Measurements from ENCODE around the gene GALR2. TPM values are rescaled to one million over a fixed set of nuclear protein-coding genes. Genes with fewer than 3 reads are reported as not detected.
"Not testable (repeated sequence)": the region's sequence is repeated elsewhere in the genome, so short reads cannot be mapped to it uniquely, and the experiment has no call there.

GALR2 gene, protein sequence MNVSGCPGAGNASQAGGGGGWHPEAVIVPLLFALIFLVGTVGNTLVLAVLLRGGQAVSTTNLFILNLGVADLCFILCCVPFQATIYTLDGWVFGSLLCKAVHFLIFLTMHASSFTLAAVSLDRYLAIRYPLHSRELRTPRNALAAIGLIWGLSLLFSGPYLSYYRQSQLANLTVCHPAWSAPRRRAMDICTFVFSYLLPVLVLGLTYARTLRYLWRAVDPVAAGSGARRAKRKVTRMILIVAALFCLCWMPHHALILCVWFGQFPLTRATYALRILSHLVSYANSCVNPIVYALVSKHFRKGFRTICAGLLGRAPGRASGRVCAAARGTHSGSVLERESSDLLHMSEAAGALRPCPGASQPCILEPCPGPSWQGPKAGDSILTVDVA
- not detected in 2 replicates for total RNA-seq (2014; rRNA removed; shearing (Covaris generic); ENCODE audit: low replicate concordance)

DNA sequence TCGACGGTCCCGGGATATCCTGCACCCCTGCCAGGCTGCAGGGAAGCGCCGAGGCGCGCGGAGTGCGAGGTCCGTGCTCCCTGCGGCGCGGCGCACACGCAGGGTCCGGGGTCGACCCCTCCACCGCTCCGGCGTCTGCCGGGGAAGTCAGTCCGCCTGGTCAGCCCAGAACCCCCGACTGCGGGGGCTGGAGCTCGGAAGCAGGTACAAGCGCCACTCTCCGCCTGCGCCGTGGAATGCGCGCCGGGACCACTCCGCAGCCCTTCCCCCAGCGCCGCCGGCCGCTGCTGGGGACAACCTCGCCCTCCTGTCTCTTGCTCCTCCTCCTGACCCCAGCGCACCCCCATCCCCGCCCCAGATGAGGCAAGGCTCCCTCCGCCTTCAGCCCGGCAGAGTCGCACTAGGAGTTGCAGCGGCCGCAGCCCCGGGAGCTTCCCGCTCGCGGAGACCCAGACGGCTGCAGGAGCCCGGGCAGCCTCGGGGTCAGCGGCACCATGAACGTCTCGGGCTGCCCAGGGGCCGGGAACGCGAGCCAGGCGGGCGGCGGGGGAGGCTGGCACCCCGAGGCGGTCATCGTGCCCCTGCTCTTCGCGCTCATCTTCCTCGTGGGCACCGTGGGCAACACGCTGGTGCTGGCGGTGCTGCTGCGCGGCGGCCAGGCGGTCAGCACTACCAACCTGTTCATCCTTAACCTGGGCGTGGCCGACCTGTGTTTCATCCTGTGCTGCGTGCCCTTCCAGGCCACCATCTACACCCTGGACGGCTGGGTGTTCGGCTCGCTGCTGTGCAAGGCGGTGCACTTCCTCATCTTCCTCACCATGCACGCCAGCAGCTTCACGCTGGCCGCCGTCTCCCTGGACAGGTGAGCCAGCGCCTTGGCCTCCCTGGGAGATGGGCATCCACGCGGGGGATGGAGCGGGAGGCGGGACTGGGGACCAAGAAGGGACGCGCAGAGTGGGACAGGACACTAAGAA lies at the start of gene GALR2:
Gene GALR2, plus strand, starts transcription at position 392 of the 974 bp plus-strand sequence. Its CDS starts 103 bp downstream, at position 495.
- H3K27me3 ChIP-seq: peaks cover 62% of the 10 kb centered on the region

GRCh38 chr17:76025294-76025693 lies 49.3 kb upstream of the GALR2 start:
- no peak overlapping the region for H3K4me3 ChIP-seq
- H3K27me3 ChIP-seq: no peaks in the 10 kb centered on the region
- no peaks in the 10 kb centered on the region for H3K9me3 ChIP-seq
- H3K36me3 ChIP-seq: no peaks in the 10 kb centered on the region
- DNase-seq: no peak

More for the DNA sequence above, at the start of gene GALR2:
- no peak within 1 kb of the TSS for H3K4me3 ChIP-seq
- no peak for DNase-seq
- no peaks in the 10 kb centered on the region for H3K9me3 ChIP-seq
- H3K36me3 ChIP-seq: peaks cover 8% of the 10 kb centered on the region

- no peaks in the 10 kb centered on the region for H3K36me3 ChIP-seq
- DNase-seq: no peak
- H3K27me3 ChIP-seq: no peaks in the 10 kb centered on the region
- no peak overlapping the region for H3K4me3 ChIP-seq
- H3K9me3 ChIP-seq: no peaks in the 10 kb centered on the region
Observed at GRCh38 chr17:76026714-76027158, 47.8 kb upstream of the GALR2 start.

GRCh38 chr17:76027159-76027839 lies 47.3 kb upstream of the GALR2 start, which contains the start of gene EVPL:
TSS of gene EVPL (minus strand) at chr17:76027306. CDS start at chr17:76027198, 108 bp downstream.
- no peak for DNase-seq
- H3K4me3 ChIP-seq: no peak within 1 kb of the TSS
- H3K27me3 ChIP-seq: no peaks in the 10 kb centered on the region
- no peaks in the 10 kb centered on the region for H3K9me3 ChIP-seq
- no peaks in the 10 kb centered on the region for H3K36me3 ChIP-seq

DNA sequence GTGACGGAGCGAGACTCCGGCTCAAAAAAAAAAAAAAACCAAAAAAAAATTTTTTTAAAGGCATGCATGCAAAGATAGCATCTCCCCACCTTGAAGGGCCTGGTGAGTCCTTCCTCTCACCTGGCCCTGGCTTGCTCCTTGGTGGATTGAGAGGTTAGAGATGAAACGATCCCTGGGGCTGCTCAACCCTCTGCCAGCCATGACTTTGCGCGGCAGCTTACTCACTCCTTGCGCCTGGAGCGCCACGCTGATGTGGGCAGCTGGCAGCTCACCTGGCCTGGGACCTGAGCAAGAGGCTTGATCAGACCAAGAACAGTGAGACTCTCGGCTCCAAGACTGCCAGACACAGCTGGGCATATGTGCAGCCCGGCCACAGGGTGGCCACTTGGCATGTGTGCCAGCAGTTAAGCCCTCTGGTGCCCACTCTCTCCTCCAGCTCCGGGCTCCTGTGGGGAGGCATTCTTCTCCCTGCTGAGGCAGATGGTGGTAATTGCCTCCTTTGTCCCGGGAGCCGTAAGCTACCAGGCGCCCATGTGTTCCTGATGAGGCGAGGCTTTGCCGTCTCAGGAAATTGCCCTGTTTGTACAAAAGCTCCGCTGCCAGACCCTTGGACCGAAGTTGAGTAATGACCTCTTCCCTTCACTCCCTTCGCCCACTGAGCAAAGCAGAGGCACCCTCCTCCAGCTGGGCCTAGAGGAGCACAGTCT lies 42.4 kb upstream of the GALR2 start:
- Histone ChIP-seq H3K9me3 (no peaks in the 10 kb centered on the region), H3K27me3 (no peaks in the 10 kb centered on the region)
- no peak for DNase-seq

GRCh38 chr17:76032780-76033108 lies 41.8 kb upstream of the GALR2 start:
- H3K9me3 ChIP-seq: no peaks in the 10 kb centered on the region
- no peaks in the 10 kb centered on the region; the same call in 1 of the 2 replicates for H3K36me3 ChIP-seq
- H3K27me3 ChIP-seq: no peaks in the 10 kb centered on the region
- H3K4me3 ChIP-seq: no peak overlapping the region
- no peak for DNase-seq

More for the DNA sequence above, 42.4 kb upstream of the GALR2 start:
- no peaks in the 10 kb centered on the region; the same call in 1 of the 2 replicates for H3K36me3 ChIP-seq
- no peak overlapping the region for H3K4me3 ChIP-seq

GRCh38 chr17:76033139-76033538 lies 41.4 kb upstream of the GALR2 start:
- no peaks in the 10 kb centered on the region for H3K27me3 ChIP-seq
- peaks cover 4% of the 10 kb centered on the region for H3K36me3 ChIP-seq
- no peaks in the 10 kb centered on the region for H3K9me3 ChIP-seq
- H3K4me3 ChIP-seq: no peak overlapping the region
- DNase-seq: no peak

- Histone ChIP-seq H3K4me3 (no peak overlapping the region), H3K36me3 (peaks cover 19% of the 10 kb centered on the region), H3K27me3 (no peaks in the 10 kb centered on the region), H3K9me3 (no peaks in the 10 kb centered on the region)
- no peak for DNase-seq
Observed at GRCh38 chr17:76034428-76035350, 39.9 kb upstream of the GALR2 start.

GRCh38 chr17:76036497-76037261 lies 37.9 kb upstream of the GALR2 start:
- Histone ChIP-seq H3K27me3 (no peaks in the 10 kb centered on the region), H3K9me3 (no peaks in the 10 kb centered on the region), H3K36me3 (peaks cover 39% of the 10 kb centered on the region), H3K4me3 (no peak overlapping the region)
- no peak for DNase-seq

GRCh38 chr17:76038050-76038449 lies 36.5 kb upstream of the GALR2 start:
- Histone ChIP-seq H3K4me3 (no peak overlapping the region), H3K9me3 (no peaks in the 10 kb centered on the region), H3K36me3 (peaks cover 53% of the 10 kb centered on the region), H3K27me3 (no peaks in the 10 kb centered on the region)
- no peak for DNase-seq

- peaks cover 64% of the 10 kb centered on the region for H3K36me3 ChIP-seq
- H3K4me3 ChIP-seq: no peak overlapping the region
- no peaks in the 10 kb centered on the region for H3K9me3 ChIP-seq
- no peaks in the 10 kb centered on the region for H3K27me3 ChIP-seq
- no peak for DNase-seq
Observed at GRCh38 chr17:76039121-76039520, 35.5 kb upstream of the GALR2 start.

GRCh38 chr17:76040376-76040775 lies 34.2 kb upstream of the GALR2 start:
- no peaks in the 10 kb centered on the region for H3K27me3 ChIP-seq
- no peak overlapping the region for H3K4me3 ChIP-seq
- H3K36me3 ChIP-seq: peaks cover 74% of the 10 kb centered on the region

GRCh38 chr17:76042868-76043267 lies 31.7 kb upstream of the GALR2 start:
- H3K27me3 ChIP-seq, H3K9me3 ChIP-seq: not testable (repeated sequence)
- peaks cover 95% of the 10 kb centered on the region for H3K36me3 ChIP-seq

More at GRCh38 chr17:76040376-76040775, 34.2 kb upstream of the GALR2 start:
- H3K9me3 ChIP-seq: no peaks in the 10 kb centered on the region
- DNase-seq: no peak

GRCh38 chr17:76044475-76045007 lies 30.0 kb upstream of the GALR2 start:
- peaks cover 95% of the 10 kb centered on the region for H3K36me3 ChIP-seq
- not testable (repeated sequence) for DNase-seq, H3K4me3 ChIP-seq, H3K9me3 ChIP-seq, H3K27me3 ChIP-seq

More at GRCh38 chr17:76042868-76043267, 31.7 kb upstream of the GALR2 start:
- H3K4me3 ChIP-seq, DNase-seq: not testable (repeated sequence)
